HG02870 (cell line): Measurements from ENCODE around the gene TERB1.

ENCODE experiments used
- ATAC-seq: cut with Tn5 transposase; IDR thresholded peaks from one replicate; pipeline ENCODE4 v1.9.1; 2021; ENCODE audit warnings: mild to moderate bottlenecking, moderate library complexity; ENCODE audit not compliant: unreplicated experiment

The TERB1 gene, protein sequence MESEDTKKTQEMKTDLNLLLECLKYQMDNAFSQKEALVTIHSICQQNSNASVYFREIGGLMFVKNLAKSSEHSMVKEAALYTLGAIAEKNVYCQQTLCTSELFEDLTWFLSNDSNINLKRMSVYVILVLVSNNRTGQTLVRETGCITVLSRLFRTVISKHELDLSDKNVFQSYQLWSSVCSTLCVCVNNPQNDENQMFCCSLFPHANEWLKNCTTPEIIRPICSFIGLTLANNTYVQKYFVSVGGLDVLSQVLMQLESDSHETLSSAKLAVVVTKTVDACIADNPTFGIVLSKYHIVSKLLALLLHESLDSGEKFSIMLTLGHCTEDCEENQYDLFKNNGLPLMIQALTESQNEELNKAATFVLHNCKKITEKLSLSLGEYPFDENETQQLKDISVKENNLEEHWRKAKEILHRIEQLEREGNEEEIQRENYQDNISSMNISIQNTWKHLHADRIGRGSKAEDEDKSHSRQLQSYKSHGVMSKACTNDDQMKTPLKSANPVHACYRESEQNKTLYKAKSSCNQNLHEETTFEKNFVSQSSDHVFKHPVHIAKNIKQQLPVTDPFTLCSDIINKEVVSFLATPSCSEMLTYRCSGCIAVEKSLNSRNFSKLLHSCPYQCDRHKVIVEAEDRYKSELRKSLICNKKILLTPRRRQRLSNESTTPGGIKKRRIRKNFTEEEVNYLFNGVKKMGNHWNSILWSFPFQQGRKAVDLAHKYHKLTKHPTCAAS

GRCh38 chr16:66801320-66802105, at the start of gene TERB1:
Gene TERB1, minus strand, starts transcription at chr16:66801584. Its CDS starts 4,786 bp downstream, at chr16:66796798.
- ATAC-seq, result no peak

DNA sequence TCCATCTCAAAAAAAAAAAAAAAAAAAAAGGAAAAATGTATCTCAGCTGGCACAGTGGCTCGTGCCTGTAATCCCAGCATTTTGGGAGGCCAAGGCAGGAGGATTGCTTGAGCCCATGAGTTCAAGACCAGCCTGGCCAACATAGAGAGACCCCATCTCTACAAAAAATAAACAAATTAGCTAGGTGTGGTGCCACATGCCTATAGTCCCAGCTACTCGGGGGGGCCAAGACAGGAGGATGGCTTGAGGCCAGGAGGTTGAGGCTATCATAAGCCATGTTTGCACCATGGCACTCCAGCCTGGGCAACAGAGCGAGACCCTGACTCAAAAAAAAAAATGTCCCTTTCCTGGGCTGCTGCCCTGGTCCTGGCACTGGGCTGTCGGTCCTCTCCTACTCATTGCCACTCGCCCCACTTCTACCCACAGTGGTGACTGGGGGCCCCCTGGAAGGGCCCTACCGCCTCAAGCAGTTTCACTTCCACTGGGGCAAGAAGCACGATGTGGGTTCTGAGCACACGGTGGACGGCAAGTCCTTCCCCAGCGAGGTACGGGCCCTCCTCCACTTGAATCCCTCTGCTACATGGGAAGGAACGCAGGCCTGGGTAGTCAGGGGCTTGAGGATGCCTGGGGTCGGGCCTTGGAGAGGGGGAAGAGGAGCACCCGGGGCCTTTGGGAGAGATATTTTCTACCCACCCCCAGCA, 48.9 kb upstream of the TERB1 start:
- ATAC-seq, result no peak

- ATAC-seq, result no peak
Measured at GRCh38 chr16:66849549-66849948, 48.2 kb upstream of the TERB1 start.

GRCh38 chr16:66849021-66849420, 47.6 kb upstream of the TERB1 start:
- ATAC-seq, result no peak

DNA sequence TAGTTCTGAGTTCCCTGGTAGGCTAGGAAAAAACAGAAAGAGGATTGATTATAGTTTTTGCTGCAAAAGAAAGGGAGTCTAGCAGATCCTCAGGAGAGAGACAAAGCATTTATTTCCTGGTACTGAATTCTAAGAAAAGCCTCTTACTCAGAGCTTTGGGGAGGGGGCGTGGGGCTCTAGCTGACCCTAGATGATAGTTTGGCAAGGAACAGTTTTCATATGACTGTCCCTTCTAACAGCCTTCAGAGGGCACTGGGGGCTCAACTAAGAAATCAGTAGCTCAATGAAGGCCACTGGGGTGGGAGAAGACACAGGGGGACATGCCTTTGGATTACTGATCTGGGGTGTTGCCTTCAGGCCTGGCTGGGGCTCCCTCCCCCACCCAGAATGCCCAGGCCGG, 46.8 kb upstream of the TERB1 start:
- ATAC-seq, result no peak

GRCh38 chr16:66847533-66848067, 46.2 kb upstream of the TERB1 start:
- ATAC-seq, result no peak

DNA sequence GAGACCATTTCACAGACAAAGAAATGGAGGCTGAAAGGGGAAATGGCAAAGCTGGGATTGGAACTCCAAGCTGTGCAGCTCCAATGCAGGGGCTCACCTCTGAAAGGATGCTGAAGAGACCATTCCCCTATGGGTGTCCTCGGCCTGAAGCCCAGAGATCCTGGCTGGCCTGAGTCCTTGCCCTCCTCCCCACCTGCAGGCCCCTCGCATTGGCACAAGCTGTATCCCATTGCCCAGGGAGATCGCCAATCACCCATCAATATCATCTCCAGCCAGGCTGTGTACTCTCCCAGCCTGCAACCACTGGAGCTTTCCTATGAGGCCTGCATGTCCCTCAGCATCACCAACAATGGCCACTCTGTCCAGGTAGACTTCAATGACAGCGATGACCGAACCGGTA, 45.4 kb upstream of the TERB1 start:
- no peak for ATAC-seq

DNA sequence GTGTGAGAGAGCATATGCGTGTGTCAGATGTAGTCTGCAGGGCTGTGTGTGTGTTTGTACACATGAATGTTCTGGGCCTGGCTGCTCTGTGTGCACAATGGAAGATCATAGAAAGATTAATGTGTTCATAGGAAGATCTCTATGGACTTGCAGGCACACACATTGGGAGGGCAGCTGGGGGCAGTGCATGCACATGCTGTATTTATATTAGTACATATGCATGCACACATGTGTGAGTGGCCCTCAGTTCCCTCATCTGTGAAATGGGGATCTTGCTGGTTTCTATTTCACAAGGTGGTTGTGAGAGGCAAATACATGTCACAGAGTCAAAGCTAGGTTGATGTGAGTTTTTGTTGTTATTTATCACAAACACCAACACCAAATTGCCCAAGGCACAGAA, 44.9 kb upstream of the TERB1 start:
- no peak for ATAC-seq

DNA sequence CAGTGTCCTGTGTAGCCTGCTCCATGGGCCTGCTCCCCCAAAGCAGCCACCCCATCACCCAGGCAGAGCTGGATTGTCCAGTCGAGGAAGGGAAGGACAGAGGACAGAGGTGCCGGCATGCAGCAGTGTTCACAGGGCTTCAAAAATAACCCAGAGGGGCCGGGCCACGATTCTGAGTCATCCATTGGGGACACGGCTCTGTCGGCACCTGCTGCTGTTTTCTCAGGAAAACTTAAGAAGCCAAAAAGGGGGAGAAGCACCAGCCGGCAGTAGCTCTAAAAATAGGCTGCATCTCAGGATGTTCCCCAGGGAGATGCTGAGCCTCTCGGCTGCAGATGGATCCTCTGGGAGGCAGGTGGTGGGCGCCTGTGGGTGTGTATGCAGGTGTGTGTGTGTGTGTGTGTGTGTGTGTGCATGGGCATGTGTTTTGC, 44.4 kb upstream of the TERB1 start:
- no peak for ATAC-seq

- no peak for ATAC-seq
Measured at GRCh38 chr16:66845080-66845410, 43.7 kb upstream of the TERB1 start.

DNA sequence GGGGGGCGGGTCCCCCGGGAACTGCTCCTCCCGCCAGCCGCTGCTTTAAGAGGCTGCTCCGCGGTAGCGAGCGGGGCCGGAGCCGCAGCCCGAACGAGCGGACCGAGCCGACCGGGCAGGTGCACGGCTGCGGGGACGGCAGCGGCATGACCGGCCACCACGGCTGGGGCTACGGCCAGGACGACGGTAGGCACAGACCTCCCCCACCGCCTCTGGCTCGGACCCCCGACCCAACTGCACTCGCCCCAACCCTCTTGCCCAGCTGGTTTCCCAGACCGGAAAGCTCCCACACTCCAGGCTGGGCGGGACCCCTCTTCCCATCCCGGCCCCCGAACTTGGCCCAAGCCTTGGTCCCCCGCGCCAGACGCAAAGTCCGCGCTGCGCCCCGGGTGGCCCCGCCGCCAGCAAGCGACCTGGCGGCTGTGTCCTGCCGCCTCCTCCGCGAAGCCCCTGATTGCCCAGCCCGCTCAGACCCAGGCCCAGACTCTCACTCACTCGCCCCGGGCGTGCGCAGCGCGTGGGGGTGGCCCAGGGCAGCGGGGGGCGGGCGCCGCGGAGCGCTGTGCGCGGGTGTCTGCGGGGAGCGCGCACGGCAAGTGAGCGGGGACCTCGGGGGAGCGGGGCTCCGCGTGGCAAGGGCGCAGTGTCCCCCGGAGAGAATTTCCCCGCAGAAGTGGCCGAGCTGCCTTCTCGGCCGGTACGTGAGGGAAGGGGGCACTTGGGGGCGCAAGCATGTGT, 43.1 kb upstream of the TERB1 start, which contains the start of gene CA7:
TSS of gene CA7 (plus strand) at position 73 of the 738 bp plus-strand sequence. CDS start at position 147, 74 bp downstream.
- no peak for ATAC-seq

GRCh38 chr16:66844009-66844341, 42.6 kb upstream of the TERB1 start:
- ATAC-seq, result no peak

GRCh38 chr16:66843191-66843590, 41.8 kb upstream of the TERB1 start:
- ATAC-seq, result no peak

- no peak for ATAC-seq
Measured at GRCh38 chr16:66842765-66843164, 41.4 kb upstream of the TERB1 start.

GRCh38 chr16:66841366-66841765, 40.0 kb upstream of the TERB1 start:
- ATAC-seq, result no peak

DNA sequence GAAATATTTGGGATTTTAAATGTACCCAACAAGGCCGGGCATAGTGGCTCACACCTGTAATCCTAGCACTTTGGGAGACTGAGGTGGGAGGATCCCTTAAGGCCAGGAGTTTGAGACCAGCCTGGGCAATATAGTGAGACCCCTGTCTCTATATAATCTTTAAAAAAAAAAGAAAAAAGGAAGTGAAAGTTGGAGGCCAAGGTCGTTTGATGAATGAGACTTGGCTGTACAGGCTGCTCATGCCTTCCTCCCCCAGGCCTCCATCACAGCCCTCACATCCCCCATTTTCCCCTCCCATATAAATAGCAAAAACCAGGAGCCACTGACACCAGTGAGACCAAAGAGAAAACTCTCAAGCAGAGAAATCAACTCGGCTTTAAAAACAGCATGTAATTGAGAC, 39.5 kb upstream of the TERB1 start:
- ATAC-seq, result no peak

DNA sequence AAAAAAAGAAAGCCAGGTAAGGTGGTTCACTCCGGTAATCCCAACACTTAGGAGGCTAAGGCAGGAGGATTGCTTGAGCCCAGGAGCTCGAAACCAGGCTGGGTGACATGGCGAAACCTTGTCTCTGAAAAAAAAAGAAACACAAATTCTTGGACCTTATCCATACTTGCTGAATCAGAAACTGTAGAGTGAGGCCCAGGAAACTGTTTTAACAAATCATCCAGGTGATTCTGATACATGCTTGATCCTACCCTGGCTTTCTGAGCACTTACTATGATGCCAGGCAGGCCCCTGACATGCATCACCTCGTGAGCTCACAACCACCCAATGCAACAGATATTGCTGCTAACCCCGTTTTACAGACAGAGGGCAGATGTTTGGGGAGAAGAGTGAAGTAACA, 33.4 kb upstream of the TERB1 start:
- ATAC-seq, result no peak

DNA sequence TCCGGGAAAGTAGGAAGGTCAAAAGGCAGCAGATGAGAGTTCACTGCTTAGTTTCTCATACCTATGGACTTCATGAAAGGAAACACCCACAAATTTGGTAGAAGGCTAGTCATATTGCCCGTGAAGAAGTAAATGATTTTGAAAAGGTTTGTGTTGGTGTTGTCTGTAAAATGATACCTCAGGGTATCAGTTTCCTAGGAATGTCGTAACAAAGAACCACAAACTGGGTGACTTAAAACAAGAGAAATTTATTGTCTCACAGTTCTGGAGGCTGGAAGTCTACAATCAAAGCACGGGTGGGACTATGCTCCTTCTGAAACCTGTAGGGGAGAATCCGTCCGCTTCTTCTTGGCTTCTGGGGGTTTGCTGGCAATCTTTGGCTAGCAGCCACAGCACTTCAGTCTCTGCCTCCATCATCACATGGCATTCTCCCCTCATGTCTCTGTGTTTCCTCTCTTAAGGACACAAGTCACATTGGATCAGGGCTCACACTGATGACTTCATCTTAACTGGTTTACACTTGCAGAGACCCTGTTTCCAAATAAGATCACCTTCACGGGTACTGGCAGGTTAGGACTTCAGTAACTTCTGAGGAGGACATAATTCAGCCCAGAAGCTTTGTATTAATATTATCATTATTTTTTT, 31.4 kb upstream of the TERB1 start:
- no peak for ATAC-seq

DNA sequence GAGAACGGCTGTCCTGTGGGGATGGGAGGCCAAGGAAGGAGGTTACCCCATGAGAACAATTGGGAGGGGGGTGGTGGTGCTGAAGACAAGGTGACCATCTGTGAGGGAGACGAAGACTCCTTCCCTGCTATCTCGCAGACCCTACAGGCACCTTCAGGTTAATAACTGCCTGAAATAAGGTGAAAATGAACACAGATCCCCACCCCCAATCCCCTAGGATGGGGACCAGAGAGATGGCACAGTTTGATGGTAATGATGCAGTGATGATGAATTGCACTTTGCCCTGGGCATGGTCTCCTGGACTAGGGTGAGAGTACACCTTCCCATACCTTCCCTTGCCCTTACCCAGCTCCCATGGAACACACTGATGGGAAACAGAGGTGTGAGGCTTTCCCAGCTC, 30.8 kb upstream of the TERB1 start:
- no peak for ATAC-seq
